Transverse colon (tissue), 4 donors: ENCODE data around the gene SCML1. TPM values are rescaled to one million over a fixed set of nuclear protein-coding genes. Genes with fewer than 3 reads are reported as not detected.

ENCODE experiments used
- DNase-seq: peaks from one replicate; pipeline ENCODE4 v3.0.0-alpha.2; 2019
- H3K27ac ChIP-seq, 4 donors: fragments of 200-600 bp; sonication (generic); 2 replicates each; pipeline ENCODE4 v1.5.1; 2016 to 2018; ENCODE audit warnings: inconsistent platforms in 4 of 4
- H3K27me3 ChIP-seq: fragments of 200-600 bp; sonication (generic); 2 replicates; pipeline ENCODE4 v1.5.1; 2017; ENCODE audit warnings: inconsistent platforms
- H3K36me3 ChIP-seq, 4 donors: fragments of 200-600 bp; sonication (generic); 2 replicates each; pipeline ENCODE4 v1.5.1; 2017 to 2019; ENCODE audit warnings: inconsistent platforms in 4 of 4
- H3K4me1 ChIP-seq, 4 donors: fragments of 200-600 bp; sonication (generic); 2 replicates each; pipeline ENCODE4 v1.5.1; 2017 to 2020; ENCODE audit warnings: inconsistent platforms in 4 of 4
- H3K4me3 ChIP-seq, 4 donors: fragments of 200-600 bp; sonication (generic); 1 replicate in 1 of 4; 2 replicates in 3 of 4; pipeline versions ENCODE4 v1.5.1 to v1.6.1; 2017 to 2019; ENCODE audit warnings: inconsistent platforms in 4 of 4
- H3K9me3 ChIP-seq, 2 donors: fragments of 200-600 bp; sonication (generic); 2 replicates each; pipeline ENCODE4 v1.5.1; 2017 to 2019; ENCODE audit warnings: inconsistent platforms in 2 of 2
- CTCF ChIP-seq, 5 experiments: fragments of 200-600 bp in 3 of 5; fragments of 450-650 bp in 2 of 5; sonication (generic) in 3 of 5; IDR thresholded peaks; 1 replicate in 2 of 5; 2 replicates in 3 of 5; pipeline ENCODE4 v1.5.1; 2016 to 2017; ENCODE audit warnings: antibody characterized with exemption in 5 of 5, inconsistent platforms in 3 of 5, mild to moderate bottlenecking in 2 of 5, moderate library complexity in 1 of 5
- EP300 ChIP-seq: sonication (generic); formaldehyde crosslinking; IDR thresholded peaks from one replicate; pipeline ENCODE4 v1.6.1; 2017; ENCODE audit warnings: antibody characterized with exemption, low read depth
- POLR2A ChIP-seq: fragments of 450-650 bp; IDR thresholded peaks from one replicate; pipeline ENCODE4 v1.6.1; 2016; ENCODE audit warnings: antibody characterized with exemption, mild to moderate bottlenecking, moderate library complexity
- POLR2AphosphoS5 ChIP-seq, 3 donors: sonication (generic); formaldehyde crosslinking; IDR thresholded peaks; one replicate each; pipeline ENCODE4 v1.6.1; 2016; ENCODE audit warnings: antibody characterized with exemption in 3 of 3
- WGBS, 2 donors: methylation state at CpG; one replicate each; pipeline ENCODE4 v1.1.5; 2018; ENCODE audit warnings: low coverage in 1 of 2; 5-methylcytosine and 5-hydroxymethylcytosine counted together
- in situ Hi-C, 4 donors: fragments of 200-750 bp; cut with MboI; loops; one replicate each; pipeline versions ENCODE4 v1.15.0 to v1.15.1; 2017; ENCODE audit warnings: low sequenced_read_pairs in 3 of 4, low pct_ligation_motif_present in 1 of 4, low pct_unique_long_range_greater_than_20kb in 1 of 4
- intact Hi-C: fragments of 100-400 bp; cut with DNase I; formaldehyde crosslinking; loops from one replicate; pipeline ENCODE4 v1.15.1; 2023; ENCODE audit warnings: low total_unique reads
- total RNA-seq, 4 donors: library from RNA; depleted of rRNA; stranded (reverse); fragments of >200 nt; gene quantifications; one replicate each; pipeline ENCODE4 v1.1.0, GENCODE V29; 2016

The SCML1 gene
- total RNA-seq, 4 donors from 2014 or later, result 9.7 to 21.1 (median 13.8) TPM

- Histone ChIP-seq H3K27ac (no peak overlapping the region), H3K4me1 (no peaks in the 10 kb centered on the region), H3K27me3 (no peaks in the 10 kb centered on the region), H3K36me3 (no peaks in the 10 kb centered on the region), H3K9me3 (no peaks in the 10 kb centered on the region), H3K4me3 (no peak overlapping the region)
- intact Hi-C loops (no loop called here), in situ Hi-C loops (no loop called here)
- TF ChIP-seq POLR2AphosphoS5 (IDR thresholded peaks at IDR 0.05) (no peak), CTCF (IDR thresholded peaks at IDR 0.05) (no peak), EP300 (no peak), POLR2A (no peak)
- DNase-seq, result no peak
- WGBS, 2 donors, result 73% methylated on average over 6 of the region's 6 CpGs; no CpG with 5 or more reads in 1 of the 2 donors
These were observed 17.6 kb upstream of the SCML1 start for GRCh38 chrX:17719711-17720110.

- no peak overlapping the region for H3K4me3 ChIP-seq
- 77 to 79% methylated on average over 4 of the region's 4 CpGs for WGBS, 2 donors
- TF ChIP-seq POLR2AphosphoS5 (IDR thresholded peaks at IDR 0.05), result no peak
- TF ChIP-seq POLR2A, result no peak
- in situ Hi-C loops, result no loop called here
- H3K27me3 ChIP-seq, result no peaks in the 10 kb centered on the region
- H3K36me3 ChIP-seq, result no peaks in the 10 kb centered on the region
- no peak overlapping the region for H3K27ac ChIP-seq
- H3K9me3 ChIP-seq, result no peaks in the 10 kb centered on the region
- intact Hi-C loops, result no loop called here
- no peaks in the 10 kb centered on the region for H3K4me1 ChIP-seq
- no peak for DNase-seq
These were observed 15.6 kb upstream of the SCML1 start for GRCh38 chrX:17721715-17722114.

- 71% methylated on average over 2 of the region's 2 CpGs; no CpG with 5 or more reads in 1 of the 2 donors for WGBS, 2 donors
- Histone ChIP-seq H3K27ac (no peak overlapping the region), H3K9me3 (no peaks in the 10 kb centered on the region), H3K27me3 (no peaks in the 10 kb centered on the region), H3K4me3 (no peak overlapping the region), H3K36me3 (no peaks in the 10 kb centered on the region), H3K4me1 (no peaks in the 10 kb centered on the region)
- in situ Hi-C loops (loop anchor here in 1 of 4 donors (25.0 kb wide), 1 partner anchor 1612 kb away; the partner anchor contains the start of gene PDHA1), intact Hi-C loops (no loop called here)
- DNase-seq, result no peak
- TF ChIP-seq EP300, result no peak
- TF ChIP-seq POLR2AphosphoS5 (IDR thresholded peaks at IDR 0.05), result no peak
- TF ChIP-seq POLR2A, result no peak
- TF ChIP-seq CTCF (IDR thresholded peaks at IDR 0.05), result no peak
These were observed 12.1 kb upstream of the SCML1 start for GRCh38 chrX:17725181-17725580.

GRCh38 chrX:17732138-17732783 lies 5.0 kb upstream of the SCML1 start:
- WGBS, 2 donors, result 57 to 85% methylated on average over 1 to 16 of the region's 16 CpGs
- intact Hi-C loops, result no loop called here
- TF ChIP-seq CTCF (IDR thresholded peaks at IDR 0.05) (no peak), POLR2A (no peak), EP300 (no peak), POLR2AphosphoS5 (IDR thresholded peaks at IDR 0.05) (no peak)

GRCh38 chrX:17735406-17735805 lies 1.9 kb upstream of the SCML1 start:
- peak; percentile 14 for DNase-seq
- no peaks in the 10 kb centered on the region for H3K27me3 ChIP-seq

More at GRCh38 chrX:17732138-17732783, 5.0 kb upstream of the SCML1 start:
- no peaks in the 10 kb centered on the region for H3K27me3 ChIP-seq
- no peak overlapping the region for H3K27ac ChIP-seq
- no peaks in the 10 kb centered on the region for H3K9me3 ChIP-seq
- no peak for DNase-seq
- peaks cover 0 to 4% (median 0%) of the 10 kb centered on the region in 4 donors for H3K4me1 ChIP-seq
- no peaks in the 10 kb centered on the region for H3K36me3 ChIP-seq
- in situ Hi-C loops, result loop anchor here in 1 of 4 donors (25.0 kb wide), 1 partner anchor 1605 kb away; the partner anchor contains the start of gene PDHA1
- no peak overlapping the region for H3K4me3 ChIP-seq

More at GRCh38 chrX:17735406-17735805, 1.9 kb upstream of the SCML1 start:
- in situ Hi-C loops (loop anchor here in 1 of 4 donors (25.0 kb wide), 1 partner anchor 1602 kb away; the partner anchor contains the start of gene PDHA1), intact Hi-C loops (no loop called here)
- peaks cover 0 to 4% (median 2%) of the 10 kb centered on the region in 4 donors for H3K4me1 ChIP-seq
- H3K9me3 ChIP-seq, result no peaks in the 10 kb centered on the region
- no peaks in the 10 kb centered on the region for H3K36me3 ChIP-seq
- H3K4me3 ChIP-seq, result no peak overlapping the region
- no peak for TF ChIP-seq POLR2A
- no peak for TF ChIP-seq EP300
- no peak for TF ChIP-seq CTCF (IDR thresholded peaks at IDR 0.05)
- TF ChIP-seq POLR2AphosphoS5 (IDR thresholded peaks at IDR 0.05), result no peak
- H3K27ac ChIP-seq, result peak overlapping the region; percentile 86 to 92 (median 87)
- WGBS, 2 donors, result 20 to 47% methylated on average over 5 of the region's 5 CpGs
